Mucosa of stomach (tissue), 1 donor: ENCODE data around the gene EGF.
"Not testable (repeated sequence)": the region's sequence is repeated elsewhere in the genome, so short reads cannot be mapped to it uniquely, and the experiment has no call there.

Source experiments
- H3K27me3 ChIP-seq: one replicate; pipeline ENCODE4 v1.7.0; 2013; ENCODE audit warnings: mild to moderate bottlenecking, low read length; ENCODE audit not compliant: control insufficient read depth, insufficient read depth
- H3K36me3 ChIP-seq: one replicate; pipeline ENCODE4 v1.7.0; 2013; ENCODE audit warnings: low read length; ENCODE audit not compliant: control insufficient read depth, insufficient read depth
- H3K4me1 ChIP-seq: one replicate; pipeline ENCODE4 v1.7.0; 2013; ENCODE audit warnings: mild to moderate bottlenecking, low read length; ENCODE audit not compliant: control insufficient read depth, insufficient read depth
- H3K4me3 ChIP-seq: one replicate; pipeline ENCODE4 v1.7.0; 2013; ENCODE audit warnings: low read length
- H3K9ac ChIP-seq: one replicate; pipeline ENCODE4 v1.7.0; 2013; ENCODE audit warnings: mild to moderate bottlenecking, low read length, moderate library complexity
- H3K9me3 ChIP-seq: one replicate; pipeline ENCODE4 v1.7.0; 2013; ENCODE audit warnings: mild to moderate bottlenecking, low read length, moderate library complexity; ENCODE audit not compliant: control insufficient read depth
- donor health status: Pancreatic carcinoma.

Gene EGF

DNA sequence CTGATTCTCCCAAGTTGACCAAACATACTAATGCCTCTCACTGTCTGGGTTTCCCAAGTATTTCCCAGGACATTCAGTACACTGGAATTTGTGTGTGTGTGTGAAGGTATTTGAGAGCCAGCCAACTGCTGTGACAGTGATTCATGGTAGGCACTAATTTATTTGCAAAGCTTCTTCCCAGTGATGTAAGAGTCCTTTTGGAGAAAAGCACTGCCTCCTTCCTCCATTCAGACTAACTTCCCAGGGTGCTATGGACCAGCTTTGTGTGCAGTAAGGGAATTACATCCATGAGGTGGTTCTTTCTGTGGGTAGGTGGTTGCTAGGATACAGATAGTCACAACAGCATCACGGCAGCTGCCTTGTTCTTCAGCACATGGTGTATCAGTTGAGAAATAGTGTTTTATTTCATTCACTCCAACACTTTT, 8.7 kb downstream of the EGF start:
- Histone ChIP-seq H3K9ac (no peak overlapping the region), H3K27me3 (no peaks in the 10 kb centered on the region), H3K4me1 (no peaks in the 10 kb centered on the region), H3K36me3 (no peaks in the 10 kb centered on the region), H3K4me3 (no peak overlapping the region), H3K9me3 (no peaks in the 10 kb centered on the region)

DNA sequence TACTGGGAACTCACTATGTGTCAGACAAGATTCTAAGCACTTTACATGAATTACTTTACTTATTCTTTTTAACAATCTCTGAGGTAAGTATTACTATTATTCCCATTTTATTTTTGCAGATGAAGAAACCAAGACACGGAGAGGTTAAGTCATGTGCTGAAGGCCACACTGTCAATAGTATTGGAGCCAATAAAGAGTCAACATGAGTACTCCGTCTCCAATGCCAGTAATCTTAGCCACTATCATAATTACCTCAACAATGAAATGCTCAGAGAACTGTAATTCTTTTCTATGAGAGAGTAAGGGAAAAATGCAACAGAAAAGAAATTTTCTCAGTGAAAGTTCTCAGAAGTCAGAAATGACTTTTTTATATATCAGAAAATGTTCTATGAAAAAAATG, 12.7 kb downstream of the EGF start:
- no peak overlapping the region for H3K9ac ChIP-seq
- H3K4me3 ChIP-seq = no peak overlapping the region
- H3K4me1 ChIP-seq = no peaks in the 10 kb centered on the region
- H3K9me3 ChIP-seq = no peaks in the 10 kb centered on the region
- no peaks in the 10 kb centered on the region for H3K36me3 ChIP-seq
- no peaks in the 10 kb centered on the region for H3K27me3 ChIP-seq

DNA sequence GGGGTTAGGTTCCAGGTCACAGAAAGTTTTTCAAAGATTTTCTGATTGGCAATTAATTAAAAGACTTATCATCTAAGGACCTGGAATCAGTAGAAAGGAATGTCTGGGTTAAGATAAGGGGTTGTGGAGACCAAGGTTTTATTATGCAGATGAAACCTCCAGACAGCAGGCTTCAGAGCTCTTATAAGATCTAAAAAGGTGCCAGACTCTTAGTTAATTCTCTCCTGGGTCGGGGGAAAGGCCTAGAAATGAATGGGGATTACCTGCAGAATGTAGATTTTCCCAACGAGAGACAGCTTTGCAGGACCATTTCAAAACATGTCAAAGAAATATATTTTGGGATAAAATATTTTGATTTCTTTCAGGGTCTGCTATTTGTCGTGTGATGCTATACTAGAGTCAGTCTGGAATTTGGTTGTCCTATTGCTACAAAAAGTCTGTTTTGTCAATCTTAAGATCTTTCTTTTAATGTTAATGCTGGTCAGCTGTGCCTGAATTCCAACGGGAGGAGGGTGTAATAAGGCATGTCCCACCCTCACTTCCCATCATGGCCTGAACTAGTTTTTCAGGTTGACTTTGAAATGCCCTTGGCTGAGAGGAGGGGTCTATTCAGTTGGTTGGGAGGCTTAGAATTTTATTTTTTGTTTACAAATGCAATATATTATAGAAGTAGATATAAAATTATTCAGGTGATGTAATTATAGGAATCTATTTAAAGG, 15.8 kb downstream of the EGF start:
- no peaks in the 10 kb centered on the region for H3K4me1 ChIP-seq
- H3K9ac ChIP-seq = no peak overlapping the region
- H3K4me3 ChIP-seq = no peak overlapping the region
- no peaks in the 10 kb centered on the region for H3K9me3 ChIP-seq
- H3K27me3 ChIP-seq = no peaks in the 10 kb centered on the region
- no peaks in the 10 kb centered on the region for H3K36me3 ChIP-seq

DNA sequence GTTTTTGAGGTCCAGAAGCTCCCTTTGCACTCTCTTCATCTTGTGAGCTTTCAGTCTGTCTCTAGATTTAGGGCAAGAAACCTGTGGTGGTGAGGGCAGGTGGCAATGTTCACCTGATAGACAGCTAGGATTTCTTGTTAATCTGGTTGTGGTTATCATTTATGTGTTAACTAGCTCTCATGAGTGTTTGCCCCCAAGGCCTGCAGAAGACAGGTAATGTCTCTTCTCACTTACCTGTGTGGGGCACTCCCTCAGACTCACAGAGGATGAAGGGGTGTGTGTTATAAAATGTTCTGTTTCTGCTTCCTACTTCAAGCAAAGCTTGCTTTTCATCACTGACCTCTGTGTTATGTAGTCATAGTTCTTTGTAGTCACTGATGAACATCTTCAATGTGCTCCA, 17.8 kb downstream of the EGF start:
- no peaks in the 10 kb centered on the region for H3K36me3 ChIP-seq
- no peaks in the 10 kb centered on the region for H3K4me1 ChIP-seq
- no peak overlapping the region for H3K4me3 ChIP-seq
- no peak overlapping the region for H3K9ac ChIP-seq
- H3K9me3 ChIP-seq = no peaks in the 10 kb centered on the region
- H3K27me3 ChIP-seq = no peaks in the 10 kb centered on the region

DNA sequence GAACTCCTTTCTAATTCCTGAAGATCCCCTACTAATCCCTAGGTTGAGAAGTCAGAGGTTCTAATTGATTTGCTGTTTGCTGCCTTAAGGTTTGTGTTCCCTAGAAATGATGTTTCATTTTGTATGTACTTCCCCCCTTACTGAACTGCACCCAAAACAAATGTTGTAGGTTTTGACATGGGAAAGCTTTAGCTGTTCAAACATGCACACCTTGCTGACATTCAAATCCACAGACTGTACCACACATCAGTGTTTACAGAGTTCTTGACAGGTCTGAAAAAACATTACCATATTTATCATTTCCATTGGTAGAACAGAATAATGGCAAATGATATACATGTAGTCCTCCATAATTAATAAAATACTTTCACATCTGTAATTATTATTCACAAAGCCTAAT, 18.2 kb downstream of the EGF start:
- H3K36me3 ChIP-seq = no peaks in the 10 kb centered on the region
- no peaks in the 10 kb centered on the region for H3K9me3 ChIP-seq
- no peaks in the 10 kb centered on the region for H3K4me1 ChIP-seq
- no peak overlapping the region for H3K9ac ChIP-seq
- no peak overlapping the region for H3K4me3 ChIP-seq
- H3K27me3 ChIP-seq = no peaks in the 10 kb centered on the region

DNA sequence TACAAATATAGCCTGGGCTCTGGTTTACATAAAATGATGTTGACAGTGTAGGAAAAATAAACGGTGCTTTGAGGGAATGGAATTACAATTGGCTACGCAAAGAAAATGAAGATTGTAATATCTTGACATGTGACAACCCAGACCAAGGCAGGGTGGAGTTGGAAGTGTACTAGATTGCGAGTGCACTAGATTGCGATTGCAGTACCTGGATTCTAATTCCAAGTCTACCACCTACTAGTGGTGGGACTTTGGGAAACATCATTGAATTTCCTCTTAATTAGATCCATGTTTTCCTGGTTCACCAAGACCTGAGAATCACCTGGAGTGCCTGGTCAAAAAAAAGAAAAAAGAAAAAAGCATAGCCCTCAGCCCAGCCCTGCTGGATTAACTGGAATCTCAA, 18.6 kb downstream of the EGF start:
- H3K9me3 ChIP-seq = no peaks in the 10 kb centered on the region

DNA sequence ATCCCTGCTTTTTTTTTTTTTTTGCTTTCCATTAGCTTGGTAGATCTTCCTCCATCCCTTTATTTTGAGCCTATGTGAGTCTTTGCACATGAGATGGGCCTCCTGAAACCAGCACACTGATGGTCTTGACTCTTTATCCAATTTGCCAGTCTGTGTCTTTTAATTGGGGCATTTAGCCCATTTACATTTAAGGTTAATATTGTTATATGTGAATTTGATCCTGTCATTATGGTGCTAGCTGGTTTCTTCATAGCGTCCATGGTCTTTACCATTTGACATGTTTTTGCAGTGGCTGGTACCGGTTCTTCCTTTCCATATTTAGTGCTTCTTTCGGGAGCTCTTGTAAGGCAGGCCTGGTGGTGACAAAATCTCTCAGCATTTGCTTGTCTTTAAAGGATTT, 24.7 kb downstream of the EGF start:
- not testable (repeated sequence) for H3K9ac ChIP-seq, H3K36me3 ChIP-seq, H3K4me3 ChIP-seq, H3K9me3 ChIP-seq, H3K27me3 ChIP-seq, H3K4me1 ChIP-seq

More for the DNA sequence above, 18.6 kb downstream of the EGF start:
- Histone ChIP-seq H3K36me3 (no peaks in the 10 kb centered on the region), H3K4me3 (no peak overlapping the region), H3K9ac (no peak overlapping the region), H3K27me3 (no peaks in the 10 kb centered on the region), H3K4me1 (no peaks in the 10 kb centered on the region)

DNA sequence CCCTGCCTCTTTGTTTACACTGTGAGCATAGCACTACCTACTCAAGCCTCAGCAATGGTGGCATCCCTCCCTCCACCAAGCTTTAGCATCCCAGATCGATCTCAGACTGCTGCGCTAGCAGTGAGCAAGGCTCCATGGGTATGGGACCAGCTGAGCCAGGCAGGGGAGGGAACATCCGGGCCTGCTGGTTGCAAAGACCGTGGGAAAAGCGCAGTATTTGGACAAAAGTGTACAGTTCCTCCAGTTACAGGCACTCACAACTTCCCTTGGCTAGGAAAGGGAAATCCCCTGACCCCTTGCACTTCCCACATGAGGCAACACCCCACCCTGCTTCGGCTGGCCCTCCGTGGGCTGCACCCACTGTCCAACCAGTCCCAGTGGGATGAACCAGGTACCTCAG, 26.5 kb downstream of the EGF start:
- Histone ChIP-seq H3K36me3 (no peaks in the 10 kb centered on the region), H3K27me3 (no peaks in the 10 kb centered on the region), H3K4me1 (no peaks in the 10 kb centered on the region), H3K9ac (no peak overlapping the region), H3K4me3 (no peak overlapping the region), H3K9me3 (no peaks in the 10 kb centered on the region)

DNA sequence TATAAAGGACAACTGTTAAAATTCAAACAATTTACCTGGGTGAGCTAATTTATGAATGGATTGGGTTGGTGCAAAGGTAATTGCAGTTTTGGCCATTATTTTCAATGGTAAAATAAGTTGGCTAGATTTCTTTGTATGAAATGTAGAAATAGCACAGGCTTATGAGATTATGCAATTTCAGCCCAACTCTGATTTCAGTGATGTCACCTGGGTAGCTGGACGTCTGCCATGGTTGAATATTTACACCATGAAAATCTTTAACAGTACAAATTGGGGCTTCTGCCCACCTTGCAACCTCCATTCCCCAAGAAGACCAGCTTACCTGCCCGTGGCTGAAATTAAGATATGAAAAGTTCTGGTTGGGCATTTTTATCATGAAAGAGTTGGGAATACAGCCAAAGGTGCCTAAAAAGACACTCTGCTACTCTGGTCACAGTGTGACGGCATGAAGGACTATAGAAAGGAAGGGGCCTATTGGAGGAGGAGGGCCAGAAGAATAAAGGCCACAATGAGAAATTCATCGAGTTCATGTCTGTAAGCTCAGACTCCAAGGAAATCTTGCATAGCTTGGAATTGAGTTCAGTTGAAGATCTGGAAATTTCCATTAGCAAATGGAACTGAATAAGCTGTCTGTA, 29.7 kb downstream of the EGF start:
- Histone ChIP-seq H3K4me3 (no peak overlapping the region), H3K27me3 (no peaks in the 10 kb centered on the region), H3K9me3 (no peaks in the 10 kb centered on the region), H3K36me3 (no peaks in the 10 kb centered on the region), H3K4me1 (no peaks in the 10 kb centered on the region), H3K9ac (no peak overlapping the region)

DNA sequence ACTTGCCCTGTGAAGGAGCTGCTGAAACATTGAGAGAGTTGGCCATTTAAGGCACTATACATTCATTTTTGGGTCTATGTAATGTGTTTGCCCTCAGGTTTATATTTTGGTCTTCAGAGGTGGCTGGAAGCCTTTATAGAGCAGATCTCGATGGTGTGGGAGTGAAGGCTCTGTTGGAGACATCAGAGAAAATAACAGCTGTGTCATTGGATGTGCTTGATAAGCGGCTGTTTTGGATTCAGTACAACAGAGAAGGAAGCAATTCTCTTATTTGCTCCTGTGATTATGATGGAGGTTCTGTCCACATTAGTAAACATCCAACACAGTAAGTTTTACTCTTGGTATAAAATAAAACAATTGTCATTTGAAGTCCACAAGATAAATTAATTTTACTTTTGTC, 31.1 kb downstream of the EGF start:
- Histone ChIP-seq H3K36me3 (no peaks in the 10 kb centered on the region), H3K27me3 (no peaks in the 10 kb centered on the region), H3K4me1 (no peaks in the 10 kb centered on the region), H3K9me3 (no peaks in the 10 kb centered on the region), H3K4me3 (no peak overlapping the region), H3K9ac (no peak overlapping the region)

DNA sequence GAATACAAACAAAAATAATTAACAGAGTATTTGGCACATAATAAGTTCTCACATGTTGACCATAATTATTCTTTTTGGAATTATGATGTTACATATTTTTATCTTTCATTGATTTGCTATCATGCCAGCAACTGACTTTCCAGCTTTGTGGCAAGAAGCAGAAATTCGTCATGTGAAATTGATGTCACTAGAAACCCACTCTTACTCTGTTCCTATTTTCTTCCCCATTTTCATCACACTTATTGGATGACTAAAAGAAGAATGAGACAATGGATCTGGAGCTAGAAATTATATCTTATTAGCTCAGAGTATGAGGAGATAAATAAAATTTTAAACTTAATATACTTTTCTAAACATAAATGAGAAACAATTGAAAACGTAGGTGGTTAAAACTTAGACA, 31.9 kb downstream of the EGF start:
- H3K9ac ChIP-seq = no peak overlapping the region
- no peaks in the 10 kb centered on the region for H3K36me3 ChIP-seq
- no peaks in the 10 kb centered on the region for H3K27me3 ChIP-seq
- no peaks in the 10 kb centered on the region for H3K9me3 ChIP-seq
- H3K4me3 ChIP-seq = no peak overlapping the region
- H3K4me1 ChIP-seq = no peaks in the 10 kb centered on the region

DNA sequence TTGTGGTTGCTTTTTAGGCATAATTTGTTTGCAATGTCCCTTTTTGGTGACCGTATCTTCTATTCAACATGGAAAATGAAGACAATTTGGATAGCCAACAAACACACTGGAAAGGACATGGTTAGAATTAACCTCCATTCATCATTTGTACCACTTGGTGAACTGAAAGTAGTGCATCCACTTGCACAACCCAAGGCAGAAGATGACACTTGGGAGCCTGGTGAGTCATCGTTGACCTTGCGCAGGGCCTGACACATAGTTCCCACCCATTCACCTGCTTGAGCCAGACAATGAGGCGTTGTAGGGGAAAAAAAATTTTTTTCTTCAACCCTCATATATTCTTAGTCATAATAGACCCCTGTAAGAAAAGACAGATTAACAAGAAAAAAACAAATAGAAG, 32.4 kb downstream of the EGF start:
- Histone ChIP-seq H3K36me3 (no peaks in the 10 kb centered on the region), H3K27me3 (no peaks in the 10 kb centered on the region), H3K4me3 (no peak overlapping the region), H3K4me1 (no peaks in the 10 kb centered on the region), H3K9me3 (no peaks in the 10 kb centered on the region), H3K9ac (no peak overlapping the region)

DNA sequence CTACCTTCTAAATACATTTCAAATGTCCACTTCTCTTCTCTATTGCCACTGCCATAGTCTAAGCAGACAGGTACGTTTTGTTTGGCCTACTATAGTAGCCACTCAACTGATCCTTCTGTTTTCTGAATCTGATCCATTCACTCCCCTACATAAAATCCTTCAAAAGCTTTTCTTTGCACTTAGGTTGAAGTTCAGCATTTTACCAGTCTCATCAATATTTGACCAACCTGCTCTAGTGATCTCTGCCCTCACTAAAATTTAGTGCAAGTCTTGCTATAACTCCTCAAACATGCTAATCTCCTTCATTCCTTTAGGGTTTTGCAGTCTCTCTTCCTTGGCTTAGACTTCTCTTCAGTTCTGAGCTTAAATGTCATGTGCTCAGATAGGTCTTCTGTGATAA, 33.4 kb downstream of the EGF start:
- Histone ChIP-seq H3K9me3 (no peaks in the 10 kb centered on the region), H3K4me1 (no peaks in the 10 kb centered on the region), H3K27me3 (no peaks in the 10 kb centered on the region), H3K4me3 (no peak overlapping the region), H3K9ac (no peak overlapping the region), H3K36me3 (no peaks in the 10 kb centered on the region)
